CD4-positive, alpha-beta T cell treated with Interleukin-4 for 1 hour (primary cell): ENCODE data around the gene EPHA5.
"Not testable (repeated sequence)": the region's sequence is repeated elsewhere in the genome, so short reads cannot be mapped to it uniquely, and the experiment has no call there.

ENCODE experiments used
- DNase-seq, 2 donors: peaks; one replicate each; pipeline ENCODE4 v3.0.0-alpha.2; 2020 to 2022

The EPHA5 gene

GRCh38 chr4:65353098-65353497 is 317.2 kb downstream of the EPHA5 start:
- DNase-seq: no peak

- no peak for DNase-seq
Observed at GRCh38 chr4:65344278-65344825, 325.9 kb downstream of the EPHA5 start.

- no peak for DNase-seq
Observed at GRCh38 chr4:65343342-65343741, 326.9 kb downstream of the EPHA5 start.

- DNase-seq: no peak
Observed at GRCh38 chr4:65341557-65341956, 328.7 kb downstream of the EPHA5 start.

- DNase-seq: no peak
Observed at GRCh38 chr4:65340382-65341109, 329.7 kb downstream of the EPHA5 start.

- DNase-seq: no peak
Observed at GRCh38 chr4:65337371-65337770, 332.9 kb downstream of the EPHA5 start.

GRCh38 chr4:65336465-65336864 is 333.8 kb downstream of the EPHA5 start:
- no peak for DNase-seq

GRCh38 chr4:65316534-65316933 is 353.8 kb downstream of the EPHA5 start:
- no peak for DNase-seq

GRCh38 chr4:65311120-65311519 is 359.2 kb downstream of the EPHA5 start:
- DNase-seq: no peak

GRCh38 chr4:65310586-65310985 is 359.7 kb downstream of the EPHA5 start:
- DNase-seq: no peak

GRCh38 chr4:65308626-65309025 is 361.7 kb downstream of the EPHA5 start:
- DNase-seq: not testable (repeated sequence)

GRCh38 chr4:65302145-65302544 is 368.1 kb downstream of the EPHA5 start:
- DNase-seq: no peak

GRCh38 chr4:65296246-65296645 is 374.0 kb downstream of the EPHA5 start:
- no peak for DNase-seq

- DNase-seq: no peak
Observed at GRCh38 chr4:65287071-65287470, 383.2 kb downstream of the EPHA5 start.
